ENCODE data around the gene SNRNP200.

- TF ChIP-seq CTCF (IDR thresholded peaks at IDR 0.05) (peak; percentile 11; the same call in 1 of the 2 replicates), ZFX (IDR thresholded peaks at IDR 0.05; ENCODE audit: borderline replicate concordance) (no peak)
These were observed 39.3 kb downstream of the SNRNP200 start, which contains the start of the genes CIAO1 and TMEM127 for GRCh38 chr2:96265840-96266679.

Data from 22Rv1 (cell line).